Astrocyte of the hippocampus (primary cell): ENCODE data around the gene LOXL3.
"Not testable (repeated sequence)": the region's sequence is repeated elsewhere in the genome, so short reads cannot be mapped to it uniquely, and the experiment has no call there.

Source experiments
- DNase-seq: peaks from one replicate; pipeline ENCODE4 v3.0.0; 2011; ENCODE audit warnings: low read depth, low spot score

Gene LOXL3

GRCh38 chr2:74572178-74572925, 18.6 kb upstream of the LOXL3 start:
- DNase-seq = no peak

- no peak for DNase-seq
These were observed 17.3 kb upstream of the LOXL3 start for GRCh38 chr2:74571058-74571457.

- no peak for DNase-seq
These were observed 15.9 kb upstream of the LOXL3 start for GRCh38 chr2:74569686-74570085.

GRCh38 chr2:74567881-74568280, 14.1 kb upstream of the LOXL3 start:
- peak; percentile 70 for DNase-seq

GRCh38 chr2:74566754-74567085, 13.0 kb upstream of the LOXL3 start:
- DNase-seq = peak; percentile 95

GRCh38 chr2:74566076-74566753, 12.5 kb upstream of the LOXL3 start:
- DNase-seq = no peak

GRCh38 chr2:74564222-74564621, 10.5 kb upstream of the LOXL3 start:
- peak; percentile 81 for DNase-seq

GRCh38 chr2:74562126-74562775, 8.5 kb upstream of the LOXL3 start:
- no peak for DNase-seq

GRCh38 chr2:74561022-74561421, 7.3 kb upstream of the LOXL3 start:
- DNase-seq = not testable (repeated sequence)

- DNase-seq = peak; percentile 67
These were observed 6.8 kb upstream of the LOXL3 start for GRCh38 chr2:74560591-74560990.

- no peak for DNase-seq
These were observed 6.2 kb upstream of the LOXL3 start for GRCh38 chr2:74559912-74560311.

- DNase-seq = no peak
These were observed 4.8 kb upstream of the LOXL3 start for GRCh38 chr2:74558284-74559230.

GRCh38 chr2:74556831-74557370, 3.2 kb upstream of the LOXL3 start:
- no peak for DNase-seq

GRCh38 chr2:74556159-74556558, 2.4 kb upstream of the LOXL3 start:
- no peak for DNase-seq

GRCh38 chr2:74555610-74556103, 1.9 kb upstream of the LOXL3 start:
- no peak for DNase-seq

GRCh38 chr2:74554820-74555531, 1.2 kb upstream of the LOXL3 start:
- peak; percentile 77 for DNase-seq

- DNase-seq = peak; percentile 53
These were observed 579 bp downstream of the LOXL3 start for GRCh38 chr2:74552914-74553811.

- DNase-seq = no peak
These were observed 1.5 kb downstream of the LOXL3 start for GRCh38 chr2:74551942-74552913.
